ENCODE data around the gene TM9SF1. TPM values are rescaled to one million over a fixed set of nuclear protein-coding genes. Genes with fewer than 3 reads are reported as not detected.
A peak's percentile ranks its signal among the peaks of the same experiment; 100 is the strongest.

TM9SF1 gene
- 35.0 TPM for total RNA-seq (ENCODE audit: unreplicated experiment)
- long read RNA-seq, transcript TM9SF1-201 (6 exons, 2,452 nt): major isoform, 10 of 31 reads
- long read RNA-seq, partial matches to known transcripts: 15 of 31 reads
- long read RNA-seq, other reads (novel, unspliced or antisense): 2 of 31 reads

- Mint-ChIP-seq H3K27me3 (ENCODE audit: unreplicated experiment) (peaks cover 11% of the 10 kb centered on the region), H3K27ac (ENCODE audit: unreplicated experiment) (peak within 1 kb of the TSS; percentile 96), H3K4me1 (ENCODE audit: low read depth, unreplicated experiment) (peaks cover 6% of the 10 kb centered on the region), H3K4me3 (ENCODE audit: unreplicated experiment) (peak within 1 kb of the TSS; percentile 96), H3K9me3 (ENCODE audit: unreplicated experiment) (peaks cover 6% of the 10 kb centered on the region), H3K36me3 (ENCODE audit: unreplicated experiment) (no peaks in the 10 kb centered on the region)
- no peak for TF ChIP-seq CTCF (IDR thresholded peaks at IDR 0.05; ENCODE audit: partially characterized antibody, unreplicated experiment)
- peak; percentile 91 for DNase-seq
Observed at GRCh38 chr14:24195186-24196070, at the start of gene TM9SF1. TSS of gene TM9SF1 (minus strand) at chr14:24195441. CDS start at chr14:24195019, 422 bp downstream.

- peaks cover 7% of the 10 kb centered on the region for H3K9me3 Mint-ChIP-seq (ENCODE audit: unreplicated experiment)
- H3K36me3 Mint-ChIP-seq (ENCODE audit: unreplicated experiment): no peaks in the 10 kb centered on the region
- peaks cover 9% of the 10 kb centered on the region for H3K4me1 Mint-ChIP-seq (ENCODE audit: low read depth, unreplicated experiment)
- peaks cover 15% of the 10 kb centered on the region for H3K27me3 Mint-ChIP-seq (ENCODE audit: unreplicated experiment)
- peak overlapping the region; percentile 99 for H3K27ac Mint-ChIP-seq (ENCODE audit: unreplicated experiment)
- DNase-seq: no peak
- peak overlapping the region; percentile 98 for H3K4me3 Mint-ChIP-seq (ENCODE audit: unreplicated experiment)
- TF ChIP-seq CTCF (IDR thresholded peaks at IDR 0.05; ENCODE audit: partially characterized antibody, unreplicated experiment): no peak
Observed at GRCh38 chr14:24243336-24243836, 48.1 kb upstream of the TM9SF1 start.

- peak; percentile 92 for DNase-seq
- peak; percentile 74 for TF ChIP-seq CTCF (IDR thresholded peaks at IDR 0.05; ENCODE audit: partially characterized antibody, unreplicated experiment)
- H3K4me1 Mint-ChIP-seq (ENCODE audit: low read depth, unreplicated experiment): peaks cover 9% of the 10 kb centered on the region
- peaks cover 5% of the 10 kb centered on the region for H3K36me3 Mint-ChIP-seq (ENCODE audit: unreplicated experiment)
- peaks cover 7% of the 10 kb centered on the region for H3K9me3 Mint-ChIP-seq (ENCODE audit: unreplicated experiment)
- H3K27ac Mint-ChIP-seq (ENCODE audit: unreplicated experiment): peak overlapping the region; percentile 99
- H3K27me3 Mint-ChIP-seq (ENCODE audit: unreplicated experiment): peaks cover 11% of the 10 kb centered on the region
- H3K4me3 Mint-ChIP-seq (ENCODE audit: unreplicated experiment): peak overlapping the region; percentile 98
Observed at GRCh38 chr14:24241829-24242443, 46.7 kb upstream of the TM9SF1 start.

- no peak for DNase-seq
- peaks cover 5% of the 10 kb centered on the region for H3K36me3 Mint-ChIP-seq (ENCODE audit: unreplicated experiment)
- H3K4me1 Mint-ChIP-seq (ENCODE audit: low read depth, unreplicated experiment): peaks cover 9% of the 10 kb centered on the region
- peak overlapping the region; percentile 98 for H3K4me3 Mint-ChIP-seq (ENCODE audit: unreplicated experiment)
- H3K27me3 Mint-ChIP-seq (ENCODE audit: unreplicated experiment): peaks cover 11% of the 10 kb centered on the region
- TF ChIP-seq CTCF (IDR thresholded peaks at IDR 0.05; ENCODE audit: partially characterized antibody, unreplicated experiment): no peak
- H3K27ac Mint-ChIP-seq (ENCODE audit: unreplicated experiment): peak overlapping the region; percentile 33
- peaks cover 11% of the 10 kb centered on the region for H3K9me3 Mint-ChIP-seq (ENCODE audit: unreplicated experiment)
Observed at GRCh38 chr14:24240110-24240918, 45.1 kb upstream of the TM9SF1 start.

All from glutamatergic neuron (in vitro differentiated cells).